IMR-90 (cell line): ENCODE data around the gene KLHL4. TPM values are rescaled to one million over a fixed set of nuclear protein-coding genes. Genes with fewer than 3 reads are reported as not detected.

ENCODE experiments used
- ATAC-seq: fragments of 200-7000 bp; cut with Tn5 transposase; 2 replicates; pipeline ENCODE4 v1.9.1; 2020; ENCODE audit warnings: low read depth, mild to moderate bottlenecking, moderate library complexity
- BruUV-seq: library from RNA; stranded (reverse); fragments of 400-500 nt; replicated peaks from 2 replicates; lab custom pipeline; 2021; lab: Mats Ljungman, UMichigan
- CTCF ChIA-PET: fragments of 300-600 bp; formaldehyde crosslinking; extraction: SDS; loops from one replicate; lab custom pipeline; 2021; ENCODE audit warnings: antibody characterized with exemption; lab: Yijun Ruan, JAX
- POLR2A ChIA-PET: fragments of 300-600 bp; sonication (Branson Sonifier 250); formaldehyde crosslinking; loops from one replicate; lab custom pipeline; 2022; ENCODE audit warnings: antibody characterized with exemption; ENCODE audit not compliant: unreplicated experiment; lab: Charles Lee
- DNase-seq: peaks from one replicate; pipeline ENCODE4 v3.0.0; 2013
- H2AFZ ChIP-seq: replicated peaks from 2 replicates; pipeline ENCODE3; 2013; ENCODE audit warnings: low read length, mild to moderate bottlenecking; ENCODE audit not compliant: poor library complexity
- H2AK5ac ChIP-seq: 2 replicates; pipeline ENCODE4 v1.6.1; 2013; ENCODE audit warnings: low read depth, low read length, inconsistent platforms
- H2AK9ac ChIP-seq: replicated peaks from 2 replicates; pipeline ENCODE3; 2013; ENCODE audit warnings: mild to moderate bottlenecking, low read depth, low read length, moderate library complexity; ENCODE audit not compliant: poor library complexity
- H2BK120ac ChIP-seq: 2 replicates; pipeline ENCODE4 v1.6.1; 2013; ENCODE audit warnings: low read depth, low read length, inconsistent platforms
- H2BK15ac ChIP-seq: 3 replicates; pipeline ENCODE4 v1.6.1; 2013; ENCODE audit warnings: low read depth, low read length, inconsistent platforms
- H2BK20ac ChIP-seq: 2 replicates; pipeline ENCODE4 v1.6.1; 2013; ENCODE audit warnings: low read depth, mild to moderate bottlenecking, inconsistent platforms, low read length, moderate library complexity
- H2BK5ac ChIP-seq: 2 replicates; pipeline ENCODE4 v1.6.1; 2013; ENCODE audit warnings: mild to moderate bottlenecking, low read depth, low read length, inconsistent platforms; ENCODE audit not compliant: poor library complexity, severe bottlenecking
- H3K14ac ChIP-seq: replicated peaks from 2 replicates; pipeline ENCODE4 v1.6.1; 2013; ENCODE audit warnings: low read depth, low read length, inconsistent platforms
- H3K18ac ChIP-seq: 2 replicates; pipeline ENCODE4 v1.6.1; 2013; ENCODE audit warnings: low read depth, low read length, control low read depth
- H3K23ac ChIP-seq: 2 replicates; pipeline ENCODE4 v1.6.1; 2013; ENCODE audit warnings: low read depth, low read length, inconsistent platforms
- H3K27ac ChIP-seq: 2 replicates; pipeline ENCODE4 v1.5.1; 2013; ENCODE audit warnings: mild to moderate bottlenecking, control low read depth, low read length; ENCODE audit not compliant: insufficient read depth
- H3K27me3 ChIP-seq: 2 replicates; pipeline ENCODE4 v1.6.1; 2013; ENCODE audit warnings: low read length; ENCODE audit not compliant: control insufficient read depth, insufficient read depth
- H3K36me3 ChIP-seq: 2 replicates; pipeline ENCODE4 v1.6.1; 2013; ENCODE audit warnings: low read length, mixed read lengths; ENCODE audit not compliant: control insufficient read depth, insufficient read depth
- H3K4ac ChIP-seq: 2 replicates; pipeline ENCODE4 v1.6.1; 2013; ENCODE audit warnings: low read depth, low read length, inconsistent platforms
- H3K4me1 ChIP-seq: 2 replicates; pipeline ENCODE4 v1.6.1; 2013; ENCODE audit warnings: low read length, mixed read lengths; ENCODE audit not compliant: control insufficient read depth, insufficient read depth
- H3K4me2 ChIP-seq: 2 replicates; pipeline ENCODE4 v1.6.1; 2013; ENCODE audit warnings: low read depth, mild to moderate bottlenecking, control low read depth, low read length, moderate library complexity
- H3K4me3 ChIP-seq: 2 replicates; pipeline ENCODE4 v1.5.1; 2013; ENCODE audit warnings: low read depth, mild to moderate bottlenecking, control low read depth, low read length, moderate library complexity; ENCODE audit not compliant: insufficient read depth
- H3K56ac ChIP-seq: 2 replicates; pipeline ENCODE4 v1.6.1; 2013; ENCODE audit warnings: low read length, inconsistent platforms; ENCODE audit not compliant: insufficient read depth; ENCODE audit errors: extremely low read depth
- H3K79me1 ChIP-seq, 2 experiments: 2 replicates each; pipeline ENCODE4 v1.6.1; 2013; ENCODE audit warnings: low read length in 2 of 2, inconsistent platforms in 1 of 2, low read depth in 1 of 2
- H3K9ac ChIP-seq: 2 replicates; pipeline ENCODE4 v1.6.1; 2013; ENCODE audit warnings: low read depth, low read length, control low read depth
- H3K9me1 ChIP-seq: 2 replicates; pipeline ENCODE4 v1.6.1; 2013; ENCODE audit warnings: low read length, inconsistent platforms; ENCODE audit not compliant: insufficient read depth
- H3K9me3 ChIP-seq: 2 replicates; pipeline ENCODE4 v1.6.1; 2013; ENCODE audit warnings: low read length; ENCODE audit not compliant: control insufficient read depth, insufficient read depth
- H4K20me1 ChIP-seq: 2 replicates; pipeline ENCODE4 v1.6.1; 2013; ENCODE audit warnings: low read length, inconsistent platforms; ENCODE audit not compliant: insufficient read depth
- H4K5ac ChIP-seq: 2 replicates; pipeline ENCODE4 v1.6.1; 2013; ENCODE audit warnings: mild to moderate bottlenecking, low read depth, low read length, control low read depth
- H4K8ac ChIP-seq, 2 experiments: 2 replicates each; pipeline ENCODE4 v1.6.1; 2013; ENCODE audit warnings: low read depth in 2 of 2, low read length in 2 of 2, control low read depth in 1 of 2, inconsistent platforms in 1 of 2
- H4K91ac ChIP-seq: 2 replicates; pipeline ENCODE4 v1.6.1; 2013; ENCODE audit warnings: low read depth, low read length, inconsistent platforms; ENCODE audit not compliant: insufficient read depth
- CTCF ChIP-seq: conservative IDR thresholded peaks from 2 replicates; pipeline ENCODE4 v1.5.1; 2012; ENCODE audit warnings: mild to moderate bottlenecking, low read depth, low read length, improper control_type of control experiment
- MAFK ChIP-seq: IDR thresholded peaks from 2 replicates; pipeline ENCODE4 v1.6.1; 2012; ENCODE audit warnings: low read depth, low read length, improper control_type of control experiment
- MAZ ChIP-seq: IDR thresholded peaks from 2 replicates; pipeline ENCODE4 v1.6.1; 2012; ENCODE audit warnings: low read depth, mild to moderate bottlenecking, low read length, improper control_type of control experiment, moderate library complexity, borderline replicate concordance
- NFE2L2 ChIP-seq: fragments of 150-350 bp; IDR thresholded peaks from 2 replicates; pipeline ENCODE4 v1.6.1; 2016; ENCODE audit warnings: low read depth, mild to moderate bottlenecking, low read length
- RAD21 ChIP-seq: IDR thresholded peaks from 2 replicates; pipeline ENCODE4 v1.6.1; 2012; ENCODE audit warnings: low read length, improper control_type of control experiment
- SMC3 ChIP-seq: fragments of 150-350 bp; IDR thresholded peaks from 2 replicates; pipeline ENCODE4 v1.6.1; 2016; ENCODE audit warnings: low read depth, mild to moderate bottlenecking, antibody characterized with exemption, low read length, moderate library complexity
- WGBS, 2 experiments: methylation state at CpG; one replicate each; pipeline versions ENCODE4 v1.1.5 to v1.1.7; 2013; ENCODE audit warnings: missing lambda C conversion rate in 2 of 2; ENCODE audit not compliant: insufficient read length in 1 of 2; ENCODE audit errors: extremely low coverage in 2 of 2; 5-methylcytosine and 5-hydroxymethylcytosine counted together
- dilution Hi-C: fragments of 300-500 bp; cut with HindIII; formaldehyde crosslinking; loops from one replicate; pipeline ENCODE4 v1.14.3; 2018; ENCODE audit warnings: low sequenced_read_pairs; ENCODE audit not compliant: unreplicated experiment
- in situ Hi-C: fragments of 300-500 bp; cut with MboI; formaldehyde crosslinking; loops from 3 replicates; pipeline ENCODE4 v1.14.3; 2019; ENCODE audit warnings: low sequenced_read_pairs, inconsistent platforms, mixed read lengths
- intact Hi-C: fragments of 100-400 bp; cut with micrococcal nuclease; formaldehyde crosslinking; loops from 2 replicates; pipeline ENCODE4 v1.10.0; 2022
- polyA plus RNA-seq, 3 experiments: library from polyadenylated mRNA; depleted of rRNA; stranded (reverse); fragments of >200 nt; gene quantifications; 2 replicates each; pipeline ENCODE4 v1.2.3, GENCODE V29; 2012; ENCODE audit warnings: low replicate concordance in 1 of 3
- total RNA-seq: library from RNA; depleted of rRNA; stranded (reverse); fragments of >200 nt; gene quantifications from 2 replicates; pipeline ENCODE4 v1.2.3, GENCODE V29; 2012
- TF ChIP-seq, protein P1 (sequence below): fragments of 150-350 bp; IDR thresholded peaks from 2 replicates; pipeline ENCODE4 v1.6.1; 2016; ENCODE audit warnings: low read depth, mild to moderate bottlenecking, low read length, moderate library complexity, borderline replicate concordance

KLHL4 gene
- total and polyA plus RNA-seq, 2 of the 4 experiments (the other 2 are of a cell fraction): 0.50 to 1.4 TPM

DNA sequence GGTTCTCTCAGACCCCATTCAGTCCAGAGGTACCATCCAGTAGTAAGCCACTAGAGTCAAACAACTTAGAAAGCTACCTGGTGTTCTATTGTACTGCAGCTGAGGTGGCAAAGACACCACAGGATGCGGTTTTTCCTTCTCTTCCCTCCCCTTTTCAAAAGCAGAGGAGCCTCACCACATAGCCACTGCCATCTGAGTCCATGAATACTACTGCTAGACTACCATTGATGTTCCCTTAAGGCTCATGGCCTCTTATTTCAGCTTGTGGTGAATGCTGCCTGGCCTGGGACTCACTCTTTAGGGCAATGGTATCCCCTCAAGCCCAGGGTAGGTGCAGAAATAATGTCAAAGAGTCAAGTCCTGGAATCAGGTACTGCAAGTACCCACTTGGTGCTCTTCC lies 41.8 kb upstream of the KLHL4 start:
- no peak overlapping the region for H3K23ac ChIP-seq
- no peak overlapping the region for H2BK120ac ChIP-seq
- H2BK15ac ChIP-seq: no peak overlapping the region
- no peak overlapping the region for H3K4ac ChIP-seq
- H4K20me1 ChIP-seq: no peaks in the 10 kb centered on the region
- H4K91ac ChIP-seq: no peak overlapping the region
- ATAC-seq (no peak), DNase-seq (no peak)
- no peak overlapping the region for H4K5ac ChIP-seq
- no peaks in the 10 kb centered on the region for H3K9me1 ChIP-seq
- dilution Hi-C loops (no loop called here), intact Hi-C loops (no loop called here), in situ Hi-C loops (no loop called here)
- H3K9me3 ChIP-seq: no peaks in the 10 kb centered on the region
- H3K27ac ChIP-seq: no peak overlapping the region
- no peak overlapping the region for H3K56ac ChIP-seq
- 0% methylated on average over 1 of the region's 1 CpG; no CpG with 5 or more reads in 1 of the 2 experiments for WGBS, 2 experiments
- no peak overlapping the region for H2AK9ac ChIP-seq
- no peak overlapping the region for H3K4me3 ChIP-seq
- H2BK5ac ChIP-seq: no peak overlapping the region
- BruUV-seq: no TSS peak
- POLR2A ChIA-PET: no interaction called here
- H3K18ac ChIP-seq: no peak overlapping the region
- H2BK20ac ChIP-seq: no peak overlapping the region
- CTCF ChIA-PET: no interaction called here
- H4K8ac ChIP-seq: no peak overlapping the region
- H3K9ac ChIP-seq: no peak overlapping the region
- H3K36me3 ChIP-seq: no peaks in the 10 kb centered on the region
- no peak overlapping the region for H3K4me2 ChIP-seq
- no peak for TF ChIP-seq CTCF
- TF ChIP-seq RAD21: no peak
- no peak for TF ChIP-seq SMC3
- no peak for TF ChIP-seq MAFK
- no peak for TF ChIP-seq MAZ
- TF ChIP-seq NFE2L2: no peak
- TF ChIP-seq, protein P1, sequence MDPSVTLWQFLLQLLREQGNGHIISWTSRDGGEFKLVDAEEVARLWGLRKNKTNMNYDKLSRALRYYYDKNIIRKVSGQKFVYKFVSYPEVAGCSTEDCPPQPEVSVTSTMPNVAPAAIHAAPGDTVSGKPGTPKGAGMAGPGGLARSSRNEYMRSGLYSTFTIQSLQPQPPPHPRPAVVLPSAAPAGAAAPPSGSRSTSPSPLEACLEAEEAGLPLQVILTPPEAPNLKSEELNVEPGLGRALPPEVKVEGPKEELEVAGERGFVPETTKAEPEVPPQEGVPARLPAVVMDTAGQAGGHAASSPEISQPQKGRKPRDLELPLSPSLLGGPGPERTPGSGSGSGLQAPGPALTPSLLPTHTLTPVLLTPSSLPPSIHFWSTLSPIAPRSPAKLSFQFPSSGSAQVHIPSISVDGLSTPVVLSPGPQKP: no peak
- H2AK5ac ChIP-seq: no peak overlapping the region
- H3K14ac ChIP-seq: no peak overlapping the region
- H3K27me3 ChIP-seq: no peaks in the 10 kb centered on the region
- H3K79me1 ChIP-seq: no peaks in the 10 kb centered on the region
- H2AFZ ChIP-seq: no peak overlapping the region
- no peaks in the 10 kb centered on the region for H3K4me1 ChIP-seq
